GM18508 (cell line): ENCODE data around the gene RPRML.
"Not testable (repeated sequence)": the region's sequence is repeated elsewhere in the genome, so short reads cannot be mapped to it uniquely, and the experiment has no call there.

ENCODE experiments used
- ATAC-seq: cut with Tn5 transposase; IDR thresholded peaks from one replicate; pipeline ENCODE4 v1.9.1; 2021; ENCODE audit warnings: moderate number of reproducible peaks; ENCODE audit not compliant: insufficient read depth, unreplicated experiment

Gene RPRML

GRCh38 chr17:46979147-46979863, at the start of gene RPRML:
Gene RPRML (minus strand): TSS chr17:46979253. CDS start chr17:46979007, 246 bp downstream.
- ATAC-seq: no peak

GRCh38 chr17:47016966-47017365, 37.9 kb upstream of the RPRML start:
- ATAC-seq: not testable (repeated sequence)

GRCh38 chr17:47013341-47013740, 34.3 kb upstream of the RPRML start:
- ATAC-seq: no peak

- ATAC-seq: no peak
Observed at GRCh38 chr17:47012457-47012856, 33.4 kb upstream of the RPRML start.

- ATAC-seq: no peak
Observed at GRCh38 chr17:47009759-47010594, 30.9 kb upstream of the RPRML start.

- ATAC-seq: no peak
Observed at GRCh38 chr17:47004906-47005305, 25.9 kb upstream of the RPRML start.

GRCh38 chr17:47003864-47004263, 24.8 kb upstream of the RPRML start:
- not testable (repeated sequence) for ATAC-seq

GRCh38 chr17:46995841-46996571, 17.0 kb upstream of the RPRML start:
- no peak for ATAC-seq

- no peak for ATAC-seq
Observed at GRCh38 chr17:46994993-46995392, 15.9 kb upstream of the RPRML start.

GRCh38 chr17:46991617-46992016, 12.6 kb upstream of the RPRML start:
- no peak for ATAC-seq

GRCh38 chr17:46989637-46990431, 10.8 kb upstream of the RPRML start:
- no peak for ATAC-seq

- not testable (repeated sequence) for ATAC-seq
Observed at GRCh38 chr17:46987927-46988326, 8.9 kb upstream of the RPRML start.

GRCh38 chr17:46986366-46986765, 7.3 kb upstream of the RPRML start:
- ATAC-seq: no peak

GRCh38 chr17:46984892-46985291, 5.8 kb upstream of the RPRML start:
- ATAC-seq: no peak

- no peak for ATAC-seq
Observed at GRCh38 chr17:46984341-46984740, 5.3 kb upstream of the RPRML start.

- ATAC-seq: no peak
Observed at GRCh38 chr17:46983782-46984181, 4.7 kb upstream of the RPRML start.

- ATAC-seq: no peak
Observed at GRCh38 chr17:46982577-46982976, 3.5 kb upstream of the RPRML start.

- ATAC-seq: no peak
Observed at GRCh38 chr17:46978489-46979146, 435 bp downstream of the RPRML start.

- no peak for ATAC-seq
Observed at GRCh38 chr17:46977750-46978488, 1.1 kb downstream of the RPRML start.
